ENCODE measurements around the gene PRELID1.

The PRELID1 gene

DNA sequence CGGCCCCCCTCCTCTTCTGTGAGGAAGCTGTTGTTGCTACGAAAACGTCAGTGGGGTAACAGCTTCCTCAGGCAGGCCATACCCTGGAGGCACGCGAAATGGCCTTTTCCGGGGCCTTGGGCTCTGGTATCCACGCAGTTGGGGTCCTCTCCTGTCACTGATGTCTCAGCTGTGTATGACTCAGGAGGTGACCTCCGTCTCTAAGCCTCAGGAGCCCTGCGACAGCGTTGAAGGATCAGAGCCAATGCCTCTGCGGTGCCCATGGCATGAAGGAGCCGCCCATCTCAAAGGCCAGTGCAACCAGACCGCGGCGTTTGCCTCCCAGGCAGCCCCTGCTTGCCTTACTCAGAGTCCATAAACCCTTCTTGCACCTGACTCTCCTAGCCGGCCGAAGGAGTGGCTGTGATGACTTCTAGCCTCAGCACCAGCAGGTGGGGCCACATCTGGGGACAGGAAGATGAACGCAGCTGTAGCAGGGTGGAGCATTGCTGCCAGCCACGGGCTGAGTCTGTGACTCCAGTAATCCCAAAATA lies 9.1 kb downstream of the PRELID1 start:
- Histone ChIP-seq H3K36me3 (ENCODE audit: control insufficient read depth, insufficient read depth, low read length) (no peaks in the 10 kb centered on the region), H3K4me1 (ENCODE audit: control insufficient read depth, insufficient read depth, low read length) (peaks cover 2% of the 10 kb centered on the region; the same call in 1 of the 2 replicates), H3K4me3 (ENCODE audit: low read length) (peak overlapping the region; percentile 38; the same call in 1 of the 2 replicates), H3K9me3 (ENCODE audit: control insufficient read depth, insufficient read depth, low read length) (no peaks in the 10 kb centered on the region), H3K27me3 (ENCODE audit: control insufficient read depth, insufficient read depth, low read length) (no peaks in the 10 kb centered on the region), H3K27ac (ENCODE audit: low read length) (no peak overlapping the region)
- DNase-seq (ENCODE audit: low read depth, low spot score) = no peak
- WGBS (ENCODE audit: insufficient coverage, insufficient read length) = no CpG with 5 or more reads among the region's 19 CpGs

DNA sequence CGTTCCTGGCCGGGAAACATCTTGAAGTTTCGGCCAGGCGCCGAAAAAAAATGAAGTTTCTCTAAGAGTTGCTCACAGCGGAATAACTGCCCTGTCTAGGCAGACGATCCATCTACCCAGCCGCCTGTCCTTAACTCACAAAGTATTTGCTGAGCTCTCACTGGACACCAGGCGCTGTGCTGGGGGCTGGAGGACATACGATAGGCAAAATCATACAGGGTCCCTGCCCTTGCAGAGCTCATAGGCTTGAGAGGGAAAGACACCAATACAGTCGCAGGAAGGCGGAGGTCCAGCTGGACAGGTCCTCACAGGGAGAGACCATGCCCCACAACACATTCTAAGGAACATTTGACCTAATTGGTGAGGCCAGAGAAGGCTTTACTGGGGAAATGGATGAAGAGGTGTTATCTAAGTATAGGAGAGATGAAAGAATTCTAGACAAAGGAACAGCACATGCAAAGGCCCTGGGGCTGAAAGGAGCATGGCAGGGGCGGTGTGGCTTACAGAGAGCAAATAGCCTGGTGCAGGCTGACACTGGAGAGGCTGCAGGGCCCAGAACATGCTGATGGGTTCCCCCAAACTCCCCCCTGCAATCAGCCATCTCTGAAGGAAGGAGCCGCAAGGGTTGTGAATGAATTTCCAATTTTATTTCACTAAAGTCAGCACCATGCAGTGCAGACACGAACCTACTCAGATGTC lies 10.1 kb downstream of the PRELID1 start:
- no peak for DNase-seq (ENCODE audit: low read depth, low spot score)
- Histone ChIP-seq H3K9me3 (ENCODE audit: control insufficient read depth, insufficient read depth, low read length) (no peaks in the 10 kb centered on the region), H3K27me3 (ENCODE audit: control insufficient read depth, insufficient read depth, low read length) (no peaks in the 10 kb centered on the region), H3K4me1 (ENCODE audit: control insufficient read depth, insufficient read depth, low read length) (peaks cover 2% of the 10 kb centered on the region; the same call in 1 of the 2 replicates), H3K36me3 (ENCODE audit: control insufficient read depth, insufficient read depth, low read length) (no peaks in the 10 kb centered on the region), H3K27ac (ENCODE audit: low read length) (no peak overlapping the region), H3K4me3 (ENCODE audit: low read length) (no peak overlapping the region)
- WGBS (ENCODE audit: insufficient coverage, insufficient read length) = no CpG with 5 or more reads among the region's 15 CpGs

DNA sequence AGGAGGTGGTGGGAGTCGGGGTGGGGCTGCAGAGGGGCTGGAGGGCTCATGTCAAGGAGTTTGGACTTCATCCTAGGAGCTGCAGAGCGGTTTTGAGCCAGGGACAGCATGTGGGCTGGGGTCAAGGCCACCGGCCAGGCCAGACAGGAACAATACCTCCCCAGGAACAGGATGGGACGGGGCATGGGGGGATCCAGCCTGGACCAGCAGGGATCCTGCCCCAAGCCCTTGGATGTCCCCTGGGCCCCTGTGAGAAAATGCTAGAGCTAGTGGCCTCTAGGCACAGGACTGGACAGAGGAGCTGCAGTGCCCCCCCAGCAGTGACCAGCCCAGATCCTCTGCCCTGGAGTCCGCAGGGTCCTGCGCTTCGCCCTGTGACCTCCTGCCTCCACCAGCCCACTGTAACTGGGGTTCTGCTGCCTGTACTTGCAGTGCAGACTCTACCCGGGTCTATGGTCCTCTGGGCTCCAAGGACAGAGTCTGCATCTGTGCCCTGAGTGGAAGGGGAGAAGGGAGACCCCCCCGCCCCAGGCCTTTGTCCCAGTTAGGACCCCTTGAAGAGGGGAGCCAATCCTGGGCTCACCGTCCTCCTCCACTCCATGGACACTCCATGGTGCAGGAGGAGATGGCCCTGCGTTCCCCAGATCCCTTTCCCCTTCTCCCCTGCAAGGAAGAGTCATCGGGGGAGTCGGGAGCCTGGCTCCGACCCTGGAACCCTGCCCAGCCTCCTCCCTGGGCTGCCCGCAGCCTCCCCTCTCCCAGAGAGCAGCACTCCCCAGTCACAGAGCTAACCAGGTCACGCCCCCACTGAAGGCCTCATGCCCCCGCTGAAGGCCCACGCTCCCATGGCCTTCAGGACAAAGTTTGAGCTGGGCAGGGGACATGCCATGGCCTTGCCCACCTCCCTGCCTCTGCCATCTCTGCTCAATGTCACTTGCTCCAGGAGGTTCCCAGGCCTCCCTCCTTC lies 11.1 kb downstream of the PRELID1 start:
- Histone ChIP-seq H3K9me3 (ENCODE audit: control insufficient read depth, insufficient read depth, low read length) (no peaks in the 10 kb centered on the region), H3K36me3 (ENCODE audit: control insufficient read depth, insufficient read depth, low read length) (no peaks in the 10 kb centered on the region), H3K27ac (ENCODE audit: low read length) (no peak overlapping the region), H3K4me3 (ENCODE audit: low read length) (no peak overlapping the region), H3K27me3 (ENCODE audit: control insufficient read depth, insufficient read depth, low read length) (no peaks in the 10 kb centered on the region), H3K4me1 (ENCODE audit: control insufficient read depth, insufficient read depth, low read length) (peaks cover 2% of the 10 kb centered on the region; the same call in 1 of the 2 replicates)
- no CpG with 5 or more reads among the region's 18 CpGs for WGBS (ENCODE audit: insufficient coverage, insufficient read length)
- no peak for DNase-seq (ENCODE audit: low read depth, low spot score)

DNA sequence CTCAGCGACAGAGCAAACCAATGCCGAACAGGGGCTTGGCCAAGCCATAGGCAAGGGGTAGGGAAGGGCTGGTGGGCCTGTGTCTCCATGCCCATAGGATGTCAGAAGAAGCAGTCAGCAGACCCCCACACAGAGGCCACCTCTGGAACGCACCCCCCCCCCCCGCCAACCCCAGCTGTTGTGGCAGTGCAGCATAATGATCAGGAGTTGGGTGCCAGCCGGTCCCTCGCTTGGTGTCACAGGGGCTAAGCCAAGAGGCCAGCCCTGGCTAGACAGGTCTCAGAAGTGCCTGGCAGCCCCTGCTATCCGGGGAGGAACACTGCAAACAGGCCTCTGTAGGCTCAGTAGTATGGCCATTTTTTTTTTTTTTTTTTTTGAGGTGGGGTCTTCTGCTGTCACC lies 11.8 kb downstream of the PRELID1 start:
- DNase-seq (ENCODE audit: low read depth, low spot score) = no peak
- WGBS (ENCODE audit: insufficient coverage, insufficient read length) = no CpG with 5 or more reads among the region's 7 CpGs
- H3K9me3 ChIP-seq (ENCODE audit: control insufficient read depth, insufficient read depth, low read length) = no peaks in the 10 kb centered on the region
- no peak overlapping the region for H3K4me3 ChIP-seq (ENCODE audit: low read length)
- H3K27me3 ChIP-seq (ENCODE audit: control insufficient read depth, insufficient read depth, low read length) = no peaks in the 10 kb centered on the region
- H3K4me1 ChIP-seq (ENCODE audit: control insufficient read depth, insufficient read depth, low read length) = peaks cover 2% of the 10 kb centered on the region; the same call in 1 of the 2 replicates
- no peak overlapping the region for H3K27ac ChIP-seq (ENCODE audit: low read length)
- H3K36me3 ChIP-seq (ENCODE audit: control insufficient read depth, insufficient read depth, low read length) = no peaks in the 10 kb centered on the region

DNA sequence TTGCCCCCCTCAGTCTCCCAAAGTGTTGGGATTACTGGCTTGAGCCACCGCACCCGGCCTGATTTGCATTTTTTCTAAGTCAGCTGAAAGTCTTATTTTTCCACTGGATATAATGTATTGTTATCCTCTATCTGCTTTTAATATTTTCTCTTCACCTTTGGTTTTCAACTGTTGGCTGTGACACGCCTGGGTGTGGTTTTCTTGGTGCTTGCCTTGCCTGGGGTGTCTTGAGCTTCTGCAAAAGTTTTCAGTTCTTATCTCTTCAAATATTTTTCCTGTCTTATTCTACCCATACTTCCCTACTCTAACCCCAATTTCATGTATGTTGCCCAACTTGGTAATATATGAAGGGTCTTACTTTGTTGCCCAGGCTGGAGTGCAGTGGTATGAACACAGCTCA lies 12.4 kb downstream of the PRELID1 start:
- Histone ChIP-seq H3K9me3 (ENCODE audit: control insufficient read depth, insufficient read depth, low read length) (no peaks in the 10 kb centered on the region), H3K27me3 (ENCODE audit: control insufficient read depth, insufficient read depth, low read length) (no peaks in the 10 kb centered on the region), H3K4me3 (ENCODE audit: low read length) (no peak overlapping the region), H3K4me1 (ENCODE audit: control insufficient read depth, insufficient read depth, low read length) (peaks cover 2% of the 10 kb centered on the region; the same call in 1 of the 2 replicates), H3K27ac (ENCODE audit: low read length) (no peak overlapping the region), H3K36me3 (ENCODE audit: control insufficient read depth, insufficient read depth, low read length) (no peaks in the 10 kb centered on the region)
- no CpG with 5 or more reads among the region's 3 CpGs for WGBS (ENCODE audit: insufficient coverage, insufficient read length)
- no peak for DNase-seq (ENCODE audit: low read depth, low spot score)

DNA sequence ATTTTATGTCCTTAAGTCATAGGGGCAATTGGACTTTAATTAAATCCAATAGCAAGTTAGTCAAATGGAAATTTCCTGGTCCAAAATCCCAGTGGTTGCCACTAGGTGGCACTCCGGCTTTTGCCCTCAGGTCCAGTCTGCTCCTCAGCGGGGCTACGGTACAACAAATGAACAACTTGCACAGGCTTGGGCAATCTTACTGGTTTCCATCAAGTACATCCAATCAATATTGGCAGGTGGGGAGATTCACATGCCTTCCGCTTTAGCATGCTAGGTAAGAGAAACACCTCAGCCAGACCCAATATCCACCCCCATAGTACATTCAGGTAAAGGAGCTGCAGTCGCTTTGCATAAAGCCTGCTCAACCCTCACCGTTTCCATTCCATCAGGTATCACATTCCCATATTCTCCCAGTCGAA lies 14.4 kb downstream of the PRELID1 start:
- Histone ChIP-seq H3K9me3 (ENCODE audit: control insufficient read depth, insufficient read depth, low read length) (no peaks in the 10 kb centered on the region), H3K27ac (ENCODE audit: low read length) (no peak overlapping the region), H3K4me1 (ENCODE audit: control insufficient read depth, insufficient read depth, low read length) (peaks cover under 1% of the 10 kb centered on the region; the same call in 1 of the 2 replicates), H3K27me3 (ENCODE audit: control insufficient read depth, insufficient read depth, low read length) (no peaks in the 10 kb centered on the region), H3K4me3 (ENCODE audit: low read length) (no peak overlapping the region), H3K36me3 (ENCODE audit: control insufficient read depth, insufficient read depth, low read length) (no peaks in the 10 kb centered on the region)
- WGBS (ENCODE audit: insufficient coverage, insufficient read length) = no CpG with 5 or more reads among the region's 7 CpGs
- DNase-seq (ENCODE audit: low read depth, low spot score) = no peak

DNA sequence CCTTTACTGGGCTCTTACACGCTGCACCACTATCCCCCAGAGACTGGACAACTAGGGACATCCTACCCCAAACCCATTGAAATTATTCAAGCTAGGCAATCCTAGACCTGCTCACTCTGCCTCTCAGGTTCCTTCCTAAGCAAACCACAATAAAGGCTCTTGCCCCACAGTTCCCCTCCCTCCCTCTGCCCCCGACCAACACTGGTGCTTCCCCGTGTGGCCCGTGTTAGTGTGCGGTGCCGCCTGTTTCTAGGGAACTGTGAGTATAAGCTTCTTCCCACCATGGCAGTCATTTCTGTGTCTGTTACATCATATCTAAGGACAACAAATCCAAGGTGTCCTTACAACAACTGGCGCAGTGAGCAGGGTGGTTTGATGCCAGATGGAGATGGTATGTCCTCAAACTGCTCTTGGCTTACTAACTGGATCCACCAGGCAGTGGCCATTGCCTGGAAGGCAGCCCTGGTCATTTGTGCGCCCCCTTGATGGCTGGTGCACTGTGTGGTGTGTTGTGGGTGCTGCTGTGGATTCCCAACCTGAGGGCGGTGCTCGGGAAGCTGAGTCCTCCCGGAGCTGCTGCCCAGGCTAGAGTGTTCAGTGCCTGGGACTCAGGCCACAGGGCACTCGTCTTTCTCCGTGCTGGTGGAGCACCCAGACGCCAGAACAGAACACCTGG lies 16.5 kb downstream of the PRELID1 start:
- H3K27ac ChIP-seq (ENCODE audit: low read length) = no peak overlapping the region
- no peaks in the 10 kb centered on the region for H3K4me1 ChIP-seq (ENCODE audit: control insufficient read depth, insufficient read depth, low read length)
- DNase-seq (ENCODE audit: low read depth, low spot score) = no peak
- WGBS (ENCODE audit: insufficient coverage, insufficient read length) = no CpG with 5 or more reads among the region's 14 CpGs
- H3K4me3 ChIP-seq (ENCODE audit: low read length) = no peak overlapping the region
- H3K27me3 ChIP-seq (ENCODE audit: control insufficient read depth, insufficient read depth, low read length) = no peaks in the 10 kb centered on the region
- no peaks in the 10 kb centered on the region for H3K36me3 ChIP-seq (ENCODE audit: control insufficient read depth, insufficient read depth, low read length)
- no peaks in the 10 kb centered on the region for H3K9me3 ChIP-seq (ENCODE audit: control insufficient read depth, insufficient read depth, low read length)

DNA sequence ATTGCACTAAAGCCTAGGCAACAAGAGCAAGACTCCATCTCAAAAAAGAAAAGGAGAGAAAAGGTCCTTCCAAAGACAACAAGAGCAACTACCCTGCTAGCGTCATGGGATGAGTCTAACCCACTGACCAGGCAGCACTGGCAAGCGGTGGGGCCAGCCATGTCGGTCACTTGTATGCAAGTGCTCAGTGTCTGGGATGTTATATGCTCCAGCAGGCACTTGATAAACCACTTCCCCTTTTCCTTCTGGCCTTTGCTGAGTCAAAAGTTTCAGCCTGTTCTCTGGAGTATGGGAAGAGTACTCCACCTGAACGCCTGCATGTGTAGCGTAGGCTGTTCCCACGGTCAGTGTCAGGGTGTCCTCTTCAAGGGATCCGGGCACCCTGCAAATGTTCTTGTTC lies 17.3 kb downstream of the PRELID1 start:
- DNase-seq (ENCODE audit: low read depth, low spot score) = no peak

DNA sequence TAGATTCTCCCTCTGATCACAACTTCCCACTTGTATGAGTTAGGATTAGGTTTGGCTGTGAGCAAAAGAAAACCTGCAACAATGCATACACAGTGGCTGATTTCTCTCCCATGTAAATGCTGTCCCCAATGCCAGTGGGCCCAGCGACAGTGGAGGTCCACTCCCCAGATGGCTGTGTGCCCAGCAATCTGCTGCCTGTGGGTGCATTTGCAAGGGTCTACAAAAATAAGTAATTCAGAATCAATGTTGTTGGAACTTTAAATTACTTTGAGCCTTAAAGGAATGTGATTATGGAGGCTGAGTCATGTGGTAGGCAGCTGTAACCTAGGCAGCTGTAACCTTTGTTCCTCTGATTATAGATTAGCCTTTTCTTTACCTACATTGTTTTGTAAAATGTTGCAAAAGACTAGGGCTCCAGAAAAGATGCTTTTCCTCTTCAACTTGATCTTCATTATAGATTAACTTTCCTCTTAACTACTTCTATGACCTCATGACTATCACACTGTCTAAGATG lies 22.3 kb downstream of the PRELID1 start:
- no peaks in the 10 kb centered on the region for H3K36me3 ChIP-seq (ENCODE audit: control insufficient read depth, insufficient read depth, low read length)
- H3K4me3 ChIP-seq (ENCODE audit: low read length) = no peak overlapping the region
- no CpG with 5 or more reads among the region's 1 CpG for WGBS (ENCODE audit: insufficient coverage, insufficient read length)
- no peak for DNase-seq (ENCODE audit: low read depth, low spot score)
- peak overlapping the region; percentile 72 for H3K27ac ChIP-seq (ENCODE audit: low read length)
- H3K9me3 ChIP-seq (ENCODE audit: control insufficient read depth, insufficient read depth, low read length) = no peaks in the 10 kb centered on the region
- no peaks in the 10 kb centered on the region for H3K27me3 ChIP-seq (ENCODE audit: control insufficient read depth, insufficient read depth, low read length)
- peaks cover 4% of the 10 kb centered on the region; the same call in 1 of the 2 replicates for H3K4me1 ChIP-seq (ENCODE audit: control insufficient read depth, insufficient read depth, low read length)

More for the DNA sequence above, 17.3 kb downstream of the PRELID1 start:
- no peak overlapping the region for H3K27ac ChIP-seq (ENCODE audit: low read length)
- peaks cover 2% of the 10 kb centered on the region; the same call in 1 of the 2 replicates for H3K4me1 ChIP-seq (ENCODE audit: control insufficient read depth, insufficient read depth, low read length)
- H3K4me3 ChIP-seq (ENCODE audit: low read length) = no peak overlapping the region
- no CpG with 5 or more reads among the region's 7 CpGs for WGBS (ENCODE audit: insufficient coverage, insufficient read length)
- H3K27me3 ChIP-seq (ENCODE audit: control insufficient read depth, insufficient read depth, low read length) = no peaks in the 10 kb centered on the region
- H3K9me3 ChIP-seq (ENCODE audit: control insufficient read depth, insufficient read depth, low read length) = no peaks in the 10 kb centered on the region
- H3K36me3 ChIP-seq (ENCODE audit: control insufficient read depth, insufficient read depth, low read length) = no peaks in the 10 kb centered on the region
